Endodermal cell (in vitro differentiated cells): ENCODE data around the gene SLC24A3. TPM values are rescaled to one million over a fixed set of nuclear protein-coding genes. Genes with fewer than 3 reads are reported as not detected.

ENCODE experiments used
- DNase-seq: peaks from one replicate; pipeline ENCODE4 v3.0.0-alpha.2; 2017
- H3K27ac ChIP-seq: 2 replicates; pipeline ENCODE4 v1.5.1; 2013; ENCODE audit warnings: mild to moderate bottlenecking, low read depth, low read length, moderate library complexity
- H3K27me3 ChIP-seq: 2 replicates; pipeline ENCODE4 v1.6.1; 2013; ENCODE audit warnings: mild to moderate bottlenecking, low read length, moderate library complexity; ENCODE audit not compliant: insufficient read depth, control insufficient read depth, poor library complexity, severe bottlenecking
- H3K36me3 ChIP-seq: 2 replicates; pipeline ENCODE4 v1.7.0; 2013; ENCODE audit warnings: mild to moderate bottlenecking, low read length, moderate library complexity; ENCODE audit not compliant: control insufficient read depth, insufficient read depth
- H3K4me1 ChIP-seq: one replicate; pipeline ENCODE4 v1.7.0; 2013; ENCODE audit warnings: low read length; ENCODE audit not compliant: control insufficient read depth, insufficient read depth
- H3K4me3 ChIP-seq: 2 replicates; pipeline ENCODE4 v1.5.1; 2013; ENCODE audit warnings: mild to moderate bottlenecking, low read length, moderate library complexity
- H3K9ac ChIP-seq: 2 replicates; pipeline ENCODE4 v1.6.1; 2013; ENCODE audit warnings: mild to moderate bottlenecking, low read length, moderate library complexity; ENCODE audit not compliant: poor library complexity, severe bottlenecking; ENCODE audit errors: extremely low read depth
- H3K9me3 ChIP-seq: 2 replicates; pipeline ENCODE4 v1.6.1; 2013; ENCODE audit warnings: mild to moderate bottlenecking, low read length, moderate library complexity; ENCODE audit not compliant: control insufficient read depth
- H3K27ac Mint-ChIP-seq: 2 replicates; pipeline ENCODE4 v1.8.0; 2020; ENCODE audit warnings: mixed read lengths
- H3K27me3 Mint-ChIP-seq: 2 replicates; pipeline ENCODE4 v1.8.0; 2021; ENCODE audit warnings: mild to moderate bottlenecking, mixed read lengths; ENCODE audit not compliant: insufficient read depth
- H3K36me3 Mint-ChIP-seq: 2 replicates; pipeline ENCODE4 v1.8.0; 2020; ENCODE audit warnings: low read depth, mixed read lengths
- H3K4me1 Mint-ChIP-seq: 2 replicates; pipeline ENCODE4 v1.8.0; 2020; ENCODE audit warnings: mixed read lengths
- H3K4me3 Mint-ChIP-seq: 2 replicates; pipeline ENCODE4 v1.8.0; 2020; ENCODE audit warnings: mild to moderate bottlenecking, moderate library complexity, mixed read lengths
- H3K9me3 Mint-ChIP-seq: 2 replicates; pipeline ENCODE4 v1.8.0; 2020; ENCODE audit warnings: mild to moderate bottlenecking, mixed read lengths
- WGBS, 2 experiments: methylation state at CpG; one replicate each; pipeline versions ENCODE4 v1.1.5 to v1.1.7; 2013; ENCODE audit warnings: missing lambda C conversion rate in 2 of 2, mixed read lengths in 1 of 2; ENCODE audit not compliant: insufficient coverage in 1 of 2, insufficient read length in 1 of 2; 5-methylcytosine and 5-hydroxymethylcytosine counted together
- total RNA-seq, 2 donors: library from RNA; stranded (reverse); fragmentation: NEBNext Ultra II Directional in 1 of 2; extraction: Animal tissue kit (Norgen Biotek cat#: 25700) in 1 of 2; gene quantifications; 2 replicates in 1 of 2; 3 replicates in 1 of 2; pipeline ENCODE4 v1.2.1, GENCODE V29; 2021
- TF ChIP-seq, protein P1 (sequence below): fragments of 200-600 bp; sonication (generic); conservative IDR thresholded peaks from 2 replicates; pipeline ENCODE4 v1.5.0; 2021; ENCODE audit warnings: antibody characterized with exemption, mild to moderate bottlenecking

SLC24A3 gene
- total RNA-seq, 2 donors from 2014 or later: 1.5 to 1.8 TPM

DNA sequence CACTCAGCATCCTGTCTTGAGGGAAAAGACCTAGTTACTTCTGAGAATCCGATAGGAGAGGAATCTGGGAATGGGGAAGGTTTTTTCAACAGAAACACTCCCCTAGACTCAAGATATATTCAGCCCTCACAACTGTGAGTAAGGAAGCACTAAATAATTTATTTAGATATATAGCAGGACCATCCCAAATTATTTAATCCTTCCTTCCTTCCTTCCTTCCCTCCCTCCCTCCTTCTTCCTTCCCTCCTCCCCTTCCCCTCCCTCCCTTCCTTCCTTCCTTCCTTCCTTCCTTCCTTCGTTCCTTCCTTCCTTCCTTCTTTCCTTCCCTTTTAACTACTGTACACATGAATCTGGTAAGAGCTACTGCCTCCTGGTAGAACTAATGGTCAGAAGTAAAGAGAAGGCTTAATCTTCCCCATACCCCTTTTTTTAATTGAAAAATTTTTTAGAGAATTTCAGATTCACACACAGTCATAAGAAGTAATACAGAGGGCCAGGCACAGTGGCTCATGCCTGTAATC, 10.1 kb downstream of the SLC24A3 start:
- Histone ChIP-seq H3K4me1 (no peaks in the 10 kb centered on the region), H3K36me3 (no peaks in the 10 kb centered on the region), H3K27ac (no peak overlapping the region), H3K9ac (no peak overlapping the region), H3K9me3 (peaks cover 6% of the 10 kb centered on the region), H3K27me3 (no peaks in the 10 kb centered on the region), H3K4me3 (no peak overlapping the region)
- peaks cover 4% of the 10 kb centered on the region for H3K4me1 Mint-ChIP-seq
- no CpG with 5 or more reads among the region's 2 CpGs for WGBS, 2 experiments
- peaks cover 6% of the 10 kb centered on the region for H3K27me3 Mint-ChIP-seq
- no peak for DNase-seq
- TF ChIP-seq, protein P1, sequence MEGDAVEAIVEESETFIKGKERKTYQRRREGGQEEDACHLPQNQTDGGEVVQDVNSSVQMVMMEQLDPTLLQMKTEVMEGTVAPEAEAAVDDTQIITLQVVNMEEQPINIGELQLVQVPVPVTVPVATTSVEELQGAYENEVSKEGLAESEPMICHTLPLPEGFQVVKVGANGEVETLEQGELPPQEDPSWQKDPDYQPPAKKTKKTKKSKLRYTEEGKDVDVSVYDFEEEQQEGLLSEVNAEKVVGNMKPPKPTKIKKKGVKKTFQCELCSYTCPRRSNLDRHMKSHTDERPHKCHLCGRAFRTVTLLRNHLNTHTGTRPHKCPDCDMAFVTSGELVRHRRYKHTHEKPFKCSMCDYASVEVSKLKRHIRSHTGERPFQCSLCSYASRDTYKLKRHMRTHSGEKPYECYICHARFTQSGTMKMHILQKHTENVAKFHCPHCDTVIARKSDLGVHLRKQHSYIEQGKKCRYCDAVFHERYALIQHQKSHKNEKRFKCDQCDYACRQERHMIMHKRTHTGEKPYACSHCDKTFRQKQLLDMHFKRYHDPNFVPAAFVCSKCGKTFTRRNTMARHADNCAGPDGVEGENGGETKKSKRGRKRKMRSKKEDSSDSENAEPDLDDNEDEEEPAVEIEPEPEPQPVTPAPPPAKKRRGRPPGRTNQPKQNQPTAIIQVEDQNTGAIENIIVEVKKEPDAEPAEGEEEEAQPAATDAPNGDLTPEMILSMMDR: no peak
- H3K36me3 Mint-ChIP-seq: no peaks in the 10 kb centered on the region
- H3K9me3 Mint-ChIP-seq: peaks cover 7% of the 10 kb centered on the region
- H3K4me3 Mint-ChIP-seq: no peak overlapping the region
- no peak overlapping the region for H3K27ac Mint-ChIP-seq

DNA sequence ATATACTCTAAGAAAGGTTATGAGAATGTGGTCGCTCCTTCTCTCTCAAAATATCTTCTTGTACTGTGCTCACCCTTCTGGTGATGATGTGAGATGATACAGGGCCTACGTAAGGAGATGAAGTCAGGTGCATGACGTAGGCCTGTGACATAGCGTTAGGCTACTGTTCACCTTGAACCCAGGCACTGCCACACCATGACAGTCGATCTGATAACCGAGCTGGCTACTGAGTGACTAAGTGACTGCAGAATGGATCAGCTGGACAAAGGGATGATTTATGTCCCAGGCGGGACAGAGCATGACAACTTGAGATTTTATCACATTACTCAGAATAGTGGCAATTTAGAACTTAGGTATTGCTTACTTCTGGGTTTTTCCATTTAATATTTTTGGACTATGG, 11.2 kb downstream of the SLC24A3 start:
- H3K9me3 Mint-ChIP-seq: peaks cover 7% of the 10 kb centered on the region

DNA sequence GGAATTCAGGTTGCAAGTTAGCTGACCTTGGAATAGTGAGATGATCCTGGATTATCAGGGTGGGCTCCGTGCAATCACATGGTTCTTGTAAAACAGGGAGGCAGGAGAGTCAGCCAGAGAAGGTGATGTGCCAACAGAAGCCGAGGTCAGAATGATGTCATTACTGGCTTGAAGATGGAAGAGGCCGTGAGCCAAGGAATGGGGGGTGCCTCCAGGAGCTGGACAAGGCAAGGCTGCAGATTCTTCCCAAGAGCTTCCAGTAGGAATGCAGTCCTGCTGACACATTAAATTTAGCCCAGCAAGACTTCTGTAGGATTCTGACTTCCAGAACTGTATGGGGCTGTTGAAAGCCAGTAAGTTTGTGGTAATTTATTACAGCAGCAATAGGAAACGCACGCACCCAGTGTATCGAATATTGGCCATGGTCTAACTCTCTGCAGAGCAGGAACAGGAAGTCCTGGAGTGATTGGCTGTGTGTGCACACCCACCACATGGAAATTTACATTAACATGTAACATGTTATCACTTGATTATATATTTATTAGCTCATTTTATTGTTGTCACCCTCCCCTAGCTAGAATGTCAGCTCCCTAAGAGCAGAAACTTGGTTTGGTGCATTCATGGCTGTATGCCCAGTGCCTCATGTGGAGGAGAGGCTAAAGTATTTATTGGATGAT, 19.1 kb downstream of the SLC24A3 start:
- Mint-ChIP-seq H3K9me3 (no peaks in the 10 kb centered on the region), H3K36me3 (no peaks in the 10 kb centered on the region), H3K4me3 (no peak overlapping the region), H3K4me1 (no peaks in the 10 kb centered on the region), H3K27me3 (no peaks in the 10 kb centered on the region), H3K27ac (no peak overlapping the region)
- Histone ChIP-seq H3K36me3 (no peaks in the 10 kb centered on the region), H3K9me3 (no peaks in the 10 kb centered on the region), H3K27ac (no peak overlapping the region), H3K27me3 (no peaks in the 10 kb centered on the region), H3K4me1 (no peaks in the 10 kb centered on the region), H3K4me3 (no peak overlapping the region), H3K9ac (no peak overlapping the region)
- TF ChIP-seq, protein P1: no peak
- 93 to 94% methylated on average over 6 of the region's 6 CpGs for WGBS, 2 experiments
- DNase-seq: no peak

More for the DNA sequence above, 11.2 kb downstream of the SLC24A3 start:
- Mint-ChIP-seq H3K36me3 (no peaks in the 10 kb centered on the region), H3K27ac (no peak overlapping the region), H3K27me3 (peaks cover 6% of the 10 kb centered on the region), H3K4me1 (peaks cover 4% of the 10 kb centered on the region), H3K4me3 (no peak overlapping the region)
- TF ChIP-seq, protein P1: no peak
- Histone ChIP-seq H3K4me3 (no peak overlapping the region), H3K27ac (no peak overlapping the region), H3K9ac (no peak overlapping the region), H3K36me3 (no peaks in the 10 kb centered on the region), H3K9me3 (peaks cover 6% of the 10 kb centered on the region), H3K4me1 (no peaks in the 10 kb centered on the region), H3K27me3 (no peaks in the 10 kb centered on the region)
- DNase-seq: no peak
- 85 to 89% methylated on average over 7 of the region's 7 CpGs for WGBS, 2 experiments
